22Rv1 (cell line): ENCODE data around the gene RIN1.
"Not testable (repeated sequence)": the region's sequence is repeated elsewhere in the genome, so short reads cannot be mapped to it uniquely, and the experiment has no call there.

ENCODE experiments used
- ZFX ChIP-seq: fragments of 450-650 bp; IDR thresholded peaks from 2 replicates; pipeline ENCODE4 v1.6.1; 2017; ENCODE audit warnings: antibody characterized with exemption, borderline replicate concordance
- TF ChIP-seq, protein P1 (sequence below): fragments of 450-650 bp; IDR thresholded peaks from 2 replicates; pipeline ENCODE4 v1.5.1; 2017; ENCODE audit warnings: mild to moderate bottlenecking

DNA sequence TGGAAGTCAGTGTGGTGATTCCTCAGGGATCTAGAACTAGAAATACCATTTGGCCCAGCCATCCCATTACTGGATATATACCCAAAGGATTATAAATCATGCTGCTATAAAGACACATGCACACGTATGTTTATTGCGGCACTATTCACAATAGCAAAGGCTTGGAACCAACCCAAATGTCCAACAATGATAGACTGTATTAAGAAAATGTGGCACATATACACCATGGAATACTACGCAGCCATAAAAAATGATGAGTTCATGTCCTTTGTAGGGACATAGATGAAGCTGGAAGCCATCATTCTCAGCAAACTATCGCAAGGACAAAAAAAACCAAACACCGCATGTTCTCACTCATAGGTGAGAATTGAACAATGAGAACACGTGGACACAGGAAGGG, 15.5 kb downstream of the RIN1 start:
- TF ChIP-seq, protein P1, sequence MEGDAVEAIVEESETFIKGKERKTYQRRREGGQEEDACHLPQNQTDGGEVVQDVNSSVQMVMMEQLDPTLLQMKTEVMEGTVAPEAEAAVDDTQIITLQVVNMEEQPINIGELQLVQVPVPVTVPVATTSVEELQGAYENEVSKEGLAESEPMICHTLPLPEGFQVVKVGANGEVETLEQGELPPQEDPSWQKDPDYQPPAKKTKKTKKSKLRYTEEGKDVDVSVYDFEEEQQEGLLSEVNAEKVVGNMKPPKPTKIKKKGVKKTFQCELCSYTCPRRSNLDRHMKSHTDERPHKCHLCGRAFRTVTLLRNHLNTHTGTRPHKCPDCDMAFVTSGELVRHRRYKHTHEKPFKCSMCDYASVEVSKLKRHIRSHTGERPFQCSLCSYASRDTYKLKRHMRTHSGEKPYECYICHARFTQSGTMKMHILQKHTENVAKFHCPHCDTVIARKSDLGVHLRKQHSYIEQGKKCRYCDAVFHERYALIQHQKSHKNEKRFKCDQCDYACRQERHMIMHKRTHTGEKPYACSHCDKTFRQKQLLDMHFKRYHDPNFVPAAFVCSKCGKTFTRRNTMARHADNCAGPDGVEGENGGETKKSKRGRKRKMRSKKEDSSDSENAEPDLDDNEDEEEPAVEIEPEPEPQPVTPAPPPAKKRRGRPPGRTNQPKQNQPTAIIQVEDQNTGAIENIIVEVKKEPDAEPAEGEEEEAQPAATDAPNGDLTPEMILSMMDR, result not testable (repeated sequence)
- not testable (repeated sequence) for TF ChIP-seq ZFX
